Subcutaneous abdominal adipose tissue (tissue), 5 donors: ENCODE results near the gene ZNF521.
A peak's percentile ranks its signal among the peaks of the same experiment; 100 is the strongest.

ENCODE experiments used
- H3K27ac ChIP-seq: one replicate; pipeline ENCODE4 v1.7.0; 2013; ENCODE audit warnings: low read depth, mild to moderate bottlenecking, inconsistent platforms, low read length, moderate library complexity
- H3K27me3 ChIP-seq, 5 donors: one replicate each; pipeline ENCODE4 v1.7.0; 2013; ENCODE audit warnings: low read length in 5 of 5, inconsistent platforms in 1 of 5; ENCODE audit not compliant: control insufficient read depth in 5 of 5, insufficient read depth in 4 of 5
- H3K36me3 ChIP-seq, 5 donors: one replicate each; pipeline ENCODE4 v1.7.0; 2013; ENCODE audit warnings: low read length in 5 of 5; ENCODE audit not compliant: control insufficient read depth in 5 of 5, insufficient read depth in 5 of 5
- H3K4me1 ChIP-seq, 5 donors: one replicate each; pipeline ENCODE4 v1.7.0; 2013; ENCODE audit warnings: low read length in 5 of 5, mild to moderate bottlenecking in 3 of 5, moderate library complexity in 1 of 5; ENCODE audit not compliant: control insufficient read depth in 5 of 5, insufficient read depth in 5 of 5
- H3K4me3 ChIP-seq, 5 donors: one replicate each; pipeline ENCODE4 v1.7.0; 2013; ENCODE audit warnings: low read length in 5 of 5, low read depth in 1 of 5
- H3K9ac ChIP-seq, 5 donors: one replicate each; pipeline ENCODE4 v1.7.0; 2013; ENCODE audit warnings: low read length in 5 of 5, mild to moderate bottlenecking in 4 of 5, moderate library complexity in 3 of 5
- H3K9me3 ChIP-seq, 5 donors: one replicate each; pipeline ENCODE4 v1.7.0; 2013; ENCODE audit warnings: low read length in 5 of 5; ENCODE audit not compliant: control insufficient read depth in 5 of 5
- donor health status: healthy.
- donor health status: healthy.
- donor health status: healthy.
- donor health status: healthy.
- donor health status: healthy.

The ZNF521 gene

DNA sequence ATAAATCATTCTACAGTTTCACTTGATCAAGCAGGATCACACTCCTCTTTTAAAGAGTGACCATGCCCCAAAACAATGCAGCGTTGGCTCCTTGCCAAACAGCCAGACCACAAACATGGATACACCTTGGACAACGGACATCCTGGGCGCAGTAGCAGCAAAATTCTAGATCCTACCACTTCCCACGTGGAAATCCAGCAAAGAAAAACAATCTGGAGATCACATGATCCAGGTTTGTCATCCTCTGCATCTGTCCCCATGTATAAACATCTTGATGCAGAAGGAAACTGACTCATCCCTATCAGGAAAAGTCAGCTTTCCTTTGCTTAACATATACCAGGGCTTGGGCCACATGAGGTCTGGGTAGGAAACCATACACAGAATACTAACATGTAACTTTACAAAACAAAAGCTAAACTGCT lies 53.1 kb downstream of the ZNF521 start:
- Histone ChIP-seq H3K27me3 (no peaks in the 10 kb centered on the region), H3K4me1 (peaks cover 0 to 15% (median 7%) of the 10 kb centered on the region in 5 donors), H3K9me3 (no peaks in the 10 kb centered on the region), H3K4me3 (no peak overlapping the region), H3K36me3 (peaks cover 0 to 3% (median 0%) of the 10 kb centered on the region in 5 donors), H3K27ac (peak overlapping the region; percentile 59), H3K9ac (no peak overlapping the region)

DNA sequence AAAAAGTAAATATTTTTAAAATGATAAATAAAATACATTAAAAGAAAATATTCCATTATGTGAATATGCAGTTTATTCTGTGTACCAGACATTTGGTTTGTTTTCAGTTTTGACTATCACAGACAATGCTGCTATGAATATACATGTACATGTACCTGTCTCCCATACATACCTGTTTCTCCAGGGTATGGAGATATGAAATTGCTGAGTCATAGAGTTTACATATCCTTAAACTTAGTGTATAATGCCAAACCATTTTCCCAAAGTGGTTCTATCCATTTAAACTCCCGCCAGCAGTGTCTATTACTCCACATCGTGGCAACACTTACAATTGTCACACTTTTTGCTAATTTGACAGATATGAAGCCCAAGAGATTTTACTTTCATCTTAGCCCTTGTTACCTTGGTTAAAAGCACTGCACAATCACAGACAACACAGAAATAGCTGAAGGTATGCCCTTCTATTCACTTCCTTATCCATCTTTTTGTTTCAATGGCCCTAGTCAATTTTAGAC lies 56.3 kb downstream of the ZNF521 start:
- H3K36me3 ChIP-seq = no peaks in the 10 kb centered on the region
- no peaks in the 10 kb centered on the region for H3K27me3 ChIP-seq
- H3K4me1 ChIP-seq = peaks cover 0 to 15% (median 7%) of the 10 kb centered on the region in 5 donors
- no peak overlapping the region for H3K4me3 ChIP-seq
- H3K27ac ChIP-seq = no peak overlapping the region
- H3K9me3 ChIP-seq = no peaks in the 10 kb centered on the region
- H3K9ac ChIP-seq = no peak overlapping the region

DNA sequence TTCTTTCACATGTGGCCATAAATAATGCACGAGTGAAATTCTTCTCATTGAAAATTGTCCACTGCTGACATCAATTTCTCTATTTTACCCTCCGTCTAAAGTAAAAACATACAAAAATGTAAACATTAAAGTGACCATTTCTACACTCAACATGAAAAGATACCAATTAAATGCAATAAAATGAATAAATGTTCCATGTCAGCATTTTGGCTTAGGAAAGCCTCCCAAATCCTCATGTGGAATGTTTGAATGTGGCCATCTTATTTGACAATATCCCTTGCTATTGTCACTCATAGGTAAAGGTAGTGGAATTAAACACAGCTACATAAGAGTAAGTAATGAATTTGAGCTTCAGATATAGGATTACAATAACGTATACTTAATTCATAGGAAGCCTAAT lies 60.8 kb downstream of the ZNF521 start:
- no peaks in the 10 kb centered on the region for H3K9me3 ChIP-seq
- H3K4me1 ChIP-seq = peaks cover 0 to 33% (median 21%) of the 10 kb centered on the region in 5 donors
- H3K9ac ChIP-seq = no peak overlapping the region
- no peaks in the 10 kb centered on the region for H3K36me3 ChIP-seq
- no peaks in the 10 kb centered on the region for H3K27me3 ChIP-seq
- H3K27ac ChIP-seq = no peak overlapping the region
- no peak overlapping the region for H3K4me3 ChIP-seq

DNA sequence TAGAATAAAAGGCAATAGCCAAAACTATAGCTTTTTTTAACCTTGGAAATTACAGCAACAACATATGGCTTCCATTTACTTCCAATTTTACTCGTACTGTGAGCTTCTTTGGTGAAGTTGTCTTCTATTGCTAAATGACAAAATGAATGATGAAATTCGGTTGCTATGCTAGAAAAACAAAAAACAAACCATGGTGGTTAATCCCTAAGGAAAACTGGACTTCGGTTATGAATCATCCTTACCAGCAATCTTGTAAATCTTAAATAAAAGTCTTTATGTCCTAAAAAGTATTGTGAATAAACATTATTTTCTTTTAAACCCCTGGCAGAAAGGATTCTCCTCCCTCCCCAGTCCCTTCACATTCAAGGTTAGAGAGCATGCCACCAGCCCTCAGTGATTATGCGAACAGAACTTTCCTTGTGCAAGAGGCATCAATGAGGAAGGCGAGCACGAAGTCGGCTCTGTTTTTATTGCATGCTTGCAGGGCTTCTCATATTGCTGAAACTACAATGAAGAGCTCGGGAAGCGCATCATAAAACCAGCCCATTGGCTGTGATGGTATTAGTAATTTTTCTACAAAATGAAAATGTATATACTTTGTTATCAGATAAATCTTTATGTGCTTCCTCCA lies 62.9 kb downstream of the ZNF521 start:
- H3K9ac ChIP-seq = peak overlapping the region in 2 of 5 donors; percentile 63 to 71
- no peaks in the 10 kb centered on the region for H3K9me3 ChIP-seq
- H3K4me1 ChIP-seq = peaks cover 0 to 52% (median 38%) of the 10 kb centered on the region in 5 donors
- H3K36me3 ChIP-seq = no peaks in the 10 kb centered on the region
- H3K4me3 ChIP-seq = peak overlapping the region in 4 of 5 donors; percentile 17 to 57 (median 34)
- peak overlapping the region; percentile 91 for H3K27ac ChIP-seq
- H3K27me3 ChIP-seq = no peaks in the 10 kb centered on the region

DNA sequence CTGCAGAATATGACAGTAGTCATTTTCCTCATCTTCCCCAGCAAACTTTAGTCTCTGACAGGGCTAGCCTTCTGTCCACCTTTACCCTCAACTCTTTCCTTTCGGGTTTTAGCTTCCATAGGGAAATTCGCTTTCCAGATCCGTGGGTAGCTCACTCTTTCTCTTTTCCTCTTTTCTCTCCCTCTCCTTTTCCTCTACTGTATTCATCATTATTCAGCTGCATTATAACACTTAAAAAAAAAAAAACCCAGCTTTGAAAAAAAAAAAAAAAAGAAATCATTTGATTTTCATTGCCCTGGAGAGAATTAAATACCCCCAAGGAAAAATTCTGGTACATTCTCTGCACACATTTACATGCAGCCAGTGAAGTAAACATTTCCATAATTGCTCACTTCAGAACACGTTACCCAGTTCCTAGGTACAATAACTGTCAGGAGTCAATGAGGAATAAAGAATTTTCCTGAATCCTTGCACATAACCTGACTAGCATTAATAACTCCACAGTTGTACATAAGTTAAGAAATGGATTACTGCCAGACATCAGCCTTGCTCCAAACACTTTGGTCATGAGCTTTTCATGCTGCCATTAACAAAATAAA lies 63.5 kb downstream of the ZNF521 start:
- no peak overlapping the region for H3K4me3 ChIP-seq
- H3K9ac ChIP-seq = peak overlapping the region in 1 of 5 donors; percentile 63
- no peaks in the 10 kb centered on the region for H3K27me3 ChIP-seq
- no peaks in the 10 kb centered on the region for H3K9me3 ChIP-seq
- peaks cover 0 to 58% (median 42%) of the 10 kb centered on the region in 5 donors for H3K4me1 ChIP-seq
- no peaks in the 10 kb centered on the region for H3K36me3 ChIP-seq
- H3K27ac ChIP-seq = peak overlapping the region; percentile 91

DNA sequence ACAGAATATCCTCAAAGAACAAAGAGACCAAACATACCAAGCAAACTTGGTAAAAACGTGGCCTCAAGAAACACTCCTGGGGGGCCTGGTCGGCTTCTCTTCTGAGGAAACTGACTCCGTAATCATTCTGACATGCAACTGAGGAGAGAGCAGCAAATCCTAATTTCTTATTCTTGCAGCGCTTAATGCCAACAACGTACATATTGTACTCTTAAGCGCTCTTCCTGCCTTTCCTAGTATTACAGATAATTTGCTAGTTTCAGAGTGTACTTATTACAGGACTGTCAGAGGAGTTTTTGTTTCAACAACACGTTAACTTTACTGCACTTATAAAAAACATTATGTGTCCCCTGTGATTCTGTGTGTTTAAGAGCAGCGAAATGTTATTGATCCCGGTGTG lies 64.9 kb downstream of the ZNF521 start:
- no peaks in the 10 kb centered on the region for H3K9me3 ChIP-seq
- peak overlapping the region; percentile 91 for H3K27ac ChIP-seq
- no peaks in the 10 kb centered on the region for H3K27me3 ChIP-seq
- peaks cover 0 to 69% (median 50%) of the 10 kb centered on the region in 5 donors for H3K4me1 ChIP-seq
- no peaks in the 10 kb centered on the region for H3K36me3 ChIP-seq
- no peak overlapping the region for H3K4me3 ChIP-seq
- H3K9ac ChIP-seq = peak overlapping the region in 2 of 5 donors; percentile 31 to 64

DNA sequence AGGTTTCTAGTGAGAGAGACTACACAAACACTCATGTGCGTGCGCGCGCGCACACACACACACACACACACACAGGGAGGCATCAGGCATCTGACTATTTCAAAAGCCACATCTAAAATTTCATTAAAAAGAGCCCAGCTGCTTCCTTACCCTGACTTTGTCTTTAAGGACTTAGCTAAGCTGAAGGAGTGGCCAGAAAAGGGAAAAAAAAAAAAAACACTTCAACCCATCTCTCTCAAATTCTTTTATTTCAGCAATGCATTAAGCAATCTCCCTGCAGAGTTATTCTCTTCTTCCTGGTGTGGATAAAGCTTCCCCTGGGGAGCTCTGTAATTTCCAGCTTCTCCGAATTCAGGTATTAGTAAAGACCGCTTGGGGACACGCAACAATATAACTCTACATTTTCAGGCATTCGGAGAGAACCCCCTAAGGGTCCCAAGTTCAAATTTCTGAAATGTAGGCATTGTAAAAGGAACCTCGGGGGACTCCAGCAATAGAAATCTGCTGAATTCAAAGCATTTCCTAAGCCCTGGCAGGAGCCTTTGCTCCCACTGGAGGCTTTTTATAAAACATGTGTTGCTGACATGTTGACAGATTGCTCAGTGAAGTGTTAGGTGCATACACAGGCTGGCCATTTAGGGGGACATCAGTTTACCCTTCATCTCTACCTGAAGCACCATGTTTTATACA lies 67.0 kb downstream of the ZNF521 start:
- H3K36me3 ChIP-seq = peaks cover 0 to 2% (median 0%) of the 10 kb centered on the region in 5 donors
- no peaks in the 10 kb centered on the region for H3K27me3 ChIP-seq
- H3K4me1 ChIP-seq = peaks cover 0 to 70% (median 51%) of the 10 kb centered on the region in 5 donors
- H3K9me3 ChIP-seq = no peaks in the 10 kb centered on the region
- peak overlapping the region in 3 of 5 donors; percentile 13 to 54 (median 33) for H3K9ac ChIP-seq
- peak overlapping the region; percentile 69 for H3K27ac ChIP-seq
- H3K4me3 ChIP-seq = peak overlapping the region in 4 of 5 donors; percentile 4 to 45 (median 14)

DNA sequence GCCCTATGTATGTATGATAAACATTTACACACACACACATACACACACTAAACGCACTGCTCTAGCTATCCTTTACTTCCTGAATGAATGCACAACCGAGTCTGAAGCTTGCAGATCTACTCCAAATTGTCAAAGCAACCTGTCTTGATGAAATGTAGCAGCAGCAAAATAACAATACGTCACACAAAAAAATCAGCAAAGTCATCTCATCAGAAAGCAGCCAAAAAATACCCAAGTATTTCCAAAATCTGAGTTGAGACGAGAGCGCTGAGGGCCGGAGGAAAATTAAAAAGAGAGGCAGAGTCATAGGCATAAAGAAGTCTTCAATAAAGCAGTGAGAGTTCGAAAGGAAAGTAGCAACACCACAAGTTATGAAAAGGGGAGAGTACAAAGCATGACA lies 67.7 kb downstream of the ZNF521 start:
- Histone ChIP-seq H3K9ac (peak overlapping the region in 1 of 5 donors; percentile 62), H3K4me3 (peak overlapping the region; percentile 4 to 46 (median 25)), H3K9me3 (no peaks in the 10 kb centered on the region), H3K4me1 (peaks cover 0 to 63% (median 49%) of the 10 kb centered on the region in 5 donors), H3K27ac (peak overlapping the region; percentile 69), H3K36me3 (peaks cover 0 to 2% (median 0%) of the 10 kb centered on the region in 5 donors), H3K27me3 (no peaks in the 10 kb centered on the region)

DNA sequence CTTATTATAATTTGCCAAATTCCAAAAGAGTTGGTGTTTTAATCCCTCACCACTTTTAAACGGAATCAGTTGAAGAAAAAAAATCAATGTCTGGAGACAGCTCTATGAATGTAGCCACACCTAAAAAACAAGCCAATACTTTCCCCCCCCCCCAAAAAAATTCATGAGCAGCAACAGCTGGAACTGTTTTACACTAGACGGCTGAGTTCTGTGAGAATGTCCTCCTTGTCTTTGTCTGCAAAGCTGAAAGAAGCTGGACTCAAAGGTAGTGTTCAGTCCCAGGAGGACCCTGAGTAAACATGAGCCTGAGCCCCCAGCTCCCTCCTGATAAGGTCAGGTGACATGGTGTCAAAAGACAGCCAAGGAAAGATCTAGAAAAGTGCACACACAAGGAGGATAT lies 68.2 kb downstream of the ZNF521 start:
- Histone ChIP-seq H3K27ac (peak overlapping the region; percentile 69), H3K27me3 (no peaks in the 10 kb centered on the region), H3K4me3 (peak overlapping the region in 1 of 5 donors; percentile 4)

More for the DNA sequence above, 68.2 kb downstream of the ZNF521 start:
- no peaks in the 10 kb centered on the region for H3K9me3 ChIP-seq
- H3K4me1 ChIP-seq = peaks cover 0 to 61% (median 48%) of the 10 kb centered on the region in 5 donors
- H3K9ac ChIP-seq = peak overlapping the region in 1 of 5 donors; percentile 62
- H3K36me3 ChIP-seq = peaks cover 0 to 2% (median 0%) of the 10 kb centered on the region in 5 donors
